A204.1 (cell line): ENCODE results near the gene NRF1.
"Not testable (repeated sequence)": the region's sequence is repeated elsewhere in the genome, so short reads cannot be mapped to it uniquely, and the experiment has no call there.

Experiments used
- FAIRE-seq: peaks from 2 replicates; lab custom pipeline; 2012; peaks lifted over from hg19 to GRCh38; lab: Jason Lieb, UNC

The NRF1 gene

GRCh38 chr7:129611246-129612111, at the start of gene NRF1:
Gene NRF1, plus strand, starts transcription at chr7:129611720. Its CDS starts 45,632 bp downstream, at chr7:129657352.
- no peak for FAIRE-seq

GRCh38 chr7:129566323-129566722, 45.2 kb upstream of the NRF1 start:
- not testable (repeated sequence) for FAIRE-seq

GRCh38 chr7:129567377-129567776, 44.1 kb upstream of the NRF1 start:
- FAIRE-seq, result no peak

GRCh38 chr7:129568240-129568639, 43.3 kb upstream of the NRF1 start:
- FAIRE-seq, result no peak

- no peak for FAIRE-seq
Observed at GRCh38 chr7:129569326-129569725, 42.2 kb upstream of the NRF1 start.

GRCh38 chr7:129569811-129570215, 41.7 kb upstream of the NRF1 start:
- no peak for FAIRE-seq

GRCh38 chr7:129571201-129571600, 40.3 kb upstream of the NRF1 start:
- FAIRE-seq, result no peak

GRCh38 chr7:129572205-129572604, 39.3 kb upstream of the NRF1 start:
- no peak for FAIRE-seq

GRCh38 chr7:129574487-129574886, 37.0 kb upstream of the NRF1 start:
- no peak for FAIRE-seq

- no peak for FAIRE-seq
Observed at GRCh38 chr7:129575699-129576098, 35.8 kb upstream of the NRF1 start.

- no peak for FAIRE-seq
Observed at GRCh38 chr7:129576138-129576537, 35.4 kb upstream of the NRF1 start.

GRCh38 chr7:129578829-129579228, 32.7 kb upstream of the NRF1 start:
- no peak for FAIRE-seq

- not testable (repeated sequence) for FAIRE-seq
Observed at GRCh38 chr7:129586179-129586578, 25.3 kb upstream of the NRF1 start.

- FAIRE-seq, result no peak
Observed at GRCh38 chr7:129588268-129588667, 23.3 kb upstream of the NRF1 start.

- FAIRE-seq, result no peak
Observed at GRCh38 chr7:129591868-129592267, 19.7 kb upstream of the NRF1 start.

GRCh38 chr7:129596386-129596785, 15.1 kb upstream of the NRF1 start:
- not testable (repeated sequence) for FAIRE-seq

GRCh38 chr7:129597672-129598071, 13.8 kb upstream of the NRF1 start:
- FAIRE-seq, result no peak

GRCh38 chr7:129599174-129599573, 12.3 kb upstream of the NRF1 start:
- FAIRE-seq, result no peak

GRCh38 chr7:129603594-129603993, 7.9 kb upstream of the NRF1 start:
- not testable (repeated sequence) for FAIRE-seq

- not testable (repeated sequence) for FAIRE-seq
Observed at GRCh38 chr7:129604021-129604420, 7.5 kb upstream of the NRF1 start.

GRCh38 chr7:129604713-129605437, 6.6 kb upstream of the NRF1 start:
- no peak for FAIRE-seq

- no peak for FAIRE-seq
Observed at GRCh38 chr7:129605960-129606614, 5.4 kb upstream of the NRF1 start.

- no peak for FAIRE-seq
Observed at GRCh38 chr7:129606803-129607202, 4.7 kb upstream of the NRF1 start.
